Measurements from ENCODE around the gene HSD3B7. TPM values are rescaled to one million over a fixed set of nuclear protein-coding genes. Genes with fewer than 3 reads are reported as not detected.

Gene HSD3B7
- total and polyA plus RNA-seq, 10 of the 15 experiments (the other 5 are each of a cell fraction or from before 2014, with no cell fraction given): 0.18 to 1.8 (median 0.48) TPM; not detected in 1

DNA sequence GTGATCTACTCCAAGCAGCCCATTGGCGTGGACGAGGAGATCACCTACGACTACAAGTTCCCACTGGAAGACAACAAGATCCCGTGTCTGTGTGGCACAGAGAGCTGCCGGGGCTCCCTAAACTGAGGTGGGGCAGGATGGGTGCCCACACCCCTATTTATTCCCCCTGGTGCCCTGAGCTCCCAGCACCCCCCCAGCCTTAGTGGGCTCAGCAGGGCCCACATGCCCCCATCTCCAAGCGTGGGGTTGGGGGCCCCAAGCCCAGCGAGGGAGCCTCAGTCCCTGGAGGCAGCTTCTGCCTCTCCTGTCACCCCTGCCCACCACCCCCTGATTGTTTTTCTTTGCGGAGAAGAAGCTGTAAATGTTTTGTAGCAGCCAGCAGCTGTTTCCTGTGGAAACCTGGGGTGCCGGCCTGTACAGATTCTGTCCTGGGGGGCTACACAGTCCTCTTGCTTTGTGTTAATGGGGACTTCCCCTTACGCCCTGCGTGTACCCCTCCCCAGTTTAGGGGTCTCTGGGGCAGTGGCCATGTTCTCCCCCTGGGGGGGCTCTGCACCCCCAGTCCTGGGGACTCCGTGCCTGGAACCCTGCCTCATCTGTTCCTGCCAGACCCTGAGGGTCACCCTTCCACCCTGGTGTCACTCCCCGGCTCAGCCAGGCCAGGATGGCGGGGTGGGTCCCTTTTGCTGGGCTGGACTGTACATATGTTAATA, 953 bp upstream of the HSD3B7 start:
- no peaks in the 10 kb centered on the region for H4K20me1 ChIP-seq (ENCODE audit: control insufficient read depth, insufficient read depth)
- 83% methylated on average over 14 of the region's 14 CpGs for whole genome bisulfite sequencing (ENCODE audit: insufficient coverage, insufficient replicate concordance, low lambda C conversion rate, missing lambda C conversion rate)
- ATAC-seq (no peak), DNase-seq (ENCODE audit: low read depth, low spot score) (no peak), FAIRE-seq (no peak)
- no peak overlapping the region for H3K27ac ChIP-seq (ENCODE audit: control insufficient read depth, insufficient read depth)
- peaks cover 5 to 32% of the 10 kb centered on the region in 2 experiments for H3K36me3 ChIP-seq (ENCODE audit: control insufficient read depth in 2 of 2, insufficient read depth in 2 of 2, low read length in 1 of 2)
- intact Hi-C loops (cut with micrococcal nuclease; ENCODE audit: unreplicated experiment): loop anchor here (2.0 kb wide), 1 partner anchor 111 kb away; the partner anchor contains the start of gene VKORC1
- ChIA-PET RAD21 (ENCODE audit: unreplicated experiment) (interaction anchor here (0.6 to 2.9 kb wide), 9 partner anchors 11 to 890 kb away, joined by 3 to 25 read pairs (median 5); partner anchors contain the start of genes VKORC1 and ZNF267), SMC1A (ENCODE audit: uncharacterized antibody, unreplicated experiment) (interaction anchor here (0.5 to 2.8 kb wide), 9 partner anchors 12 to 158 kb away, joined by 3 to 11 read pairs (median 4); partner anchors contain the start of genes ZNF646 and ZNF668), CTCF (interaction anchor here (0.6 to 2.8 kb wide), 26 partner anchors 11 to 459 kb away, joined by 3 to 17 read pairs (median 8); partner anchors contain the start of genes KAT8, STX4, VKORC1 and ZNF646), POLR2A (interaction anchor here (0.5 to 1.0 kb wide), 2 partner anchors 10 to 11 kb away, joined by 3 read pairs; no protein-coding TSS in a partner anchor)
- H3K4me3 ChIP-seq: no peak overlapping the region
- H3K27me3 ChIP-seq (replicated peaks in 1 of 2; ENCODE audit: control insufficient read depth in 2 of 2, insufficient read depth in 2 of 2, low read length in 1 of 2): no peaks in the 10 kb centered on the region
- no peaks in the 10 kb centered on the region for H3K9me3 ChIP-seq (replicated peaks; ENCODE audit: control insufficient read depth, insufficient read depth, low read length)
- H3K79me2 ChIP-seq (ENCODE audit: control insufficient read depth, insufficient read depth, low read length): no peaks in the 10 kb centered on the region
- TF ChIP-seq POLR2A (IDR thresholded peaks at IDR 0.05; ENCODE audit: low read depth, low read length): peak; percentile 2; the same call in 1 of the 2 replicates
- no peak for TF ChIP-seq TCF7 (IDR thresholded peaks at IDR 0.05; ENCODE audit: borderline replicate concordance)
- in situ Hi-C loops (cut with MboI): loop anchor here (25.0 kb wide), 1 partner anchor 453 kb away; the partner anchor contains the start of genes COX6A2 and ZNF843
- no peak overlapping the region for H3K9ac ChIP-seq (ENCODE audit: control insufficient read depth, insufficient read depth, low read length)
- no peak overlapping the region for H2AFZ ChIP-seq (ENCODE audit: control insufficient read depth, low read depth, low read length)
- H3K4me2 ChIP-seq (ENCODE audit: control insufficient read depth, insufficient read depth): no peak overlapping the region
- BruUV-seq (replicated peaks): no TSS peak
- H3K4me1 ChIP-seq (ENCODE audit: control insufficient read depth, insufficient read depth, low read length): no peaks in the 10 kb centered on the region

GRCh38 chr16:30985401-30986128, 558 bp downstream of the HSD3B7 start:
- Histone ChIP-seq H2AFZ (ENCODE audit: control insufficient read depth, low read depth, low read length) (no peak overlapping the region), H3K4me3 (no peak overlapping the region), H3K9me3 (replicated peaks; ENCODE audit: control insufficient read depth, insufficient read depth, low read length) (no peaks in the 10 kb centered on the region), H3K4me1 (ENCODE audit: control insufficient read depth, insufficient read depth, low read length) (no peaks in the 10 kb centered on the region), H3K27ac (ENCODE audit: control insufficient read depth, insufficient read depth) (no peak overlapping the region), H3K79me2 (ENCODE audit: control insufficient read depth, insufficient read depth, low read length) (no peaks in the 10 kb centered on the region), H3K27me3 (replicated peaks in 1 of 2; ENCODE audit: control insufficient read depth in 2 of 2, insufficient read depth in 2 of 2, low read length in 1 of 2) (no peaks in the 10 kb centered on the region), H3K4me2 (ENCODE audit: control insufficient read depth, insufficient read depth) (no peak overlapping the region), H3K36me3 (ENCODE audit: control insufficient read depth in 2 of 2, insufficient read depth in 2 of 2, low read length in 1 of 2) (peaks cover 5 to 23% of the 10 kb centered on the region in 2 experiments), H4K20me1 (ENCODE audit: control insufficient read depth, insufficient read depth) (no peaks in the 10 kb centered on the region), H3K9ac (ENCODE audit: control insufficient read depth, insufficient read depth, low read length) (no peak overlapping the region)
- RAD21 ChIA-PET (ENCODE audit: unreplicated experiment): interaction anchor here (0.6 to 2.9 kb wide), 9 partner anchors 10 to 883 kb away, joined by 3 to 25 read pairs (median 5); partner anchors contain the start of genes ZNF646, ZNF668 and ZNF843
- ATAC-seq (peak; percentile 19), DNase-seq (ENCODE audit: low read depth, low spot score) (no peak), FAIRE-seq (no peak)
- no TSS peak for BruUV-seq (replicated peaks)
- intact Hi-C loops (cut with micrococcal nuclease; ENCODE audit: unreplicated experiment): loop anchor here (1.0 to 2.0 kb wide), 2 partner anchors 109 to 458 kb away; partner anchors contain the start of gene VKORC1
- SMC1A ChIA-PET (ENCODE audit: uncharacterized antibody, unreplicated experiment): interaction anchor here (0.6 to 2.8 kb wide), 10 partner anchors 11 to 457 kb away, joined by 3 to 11 read pairs (median 4); partner anchors contain the start of genes VKORC1, ZNF646, ZNF668 and ZNF843
- in situ Hi-C loops (cut with MboI): loop anchor here (5.0 to 25.0 kb wide), 2 partner anchors 112 to 452 kb away; partner anchors contain the start of genes COX6A2 and ZNF843
- CTCF ChIA-PET: interaction anchor here (0.6 to 2.8 kb wide), 24 partner anchors 10 to 883 kb away, joined by 3 to 17 read pairs (median 6); partner anchors contain the start of genes STX4, VKORC1, ZNF646 and ZNF668
- no peak for TF ChIP-seq NR2C1 (IDR thresholded peaks at IDR 0.05)
- no peak for TF ChIP-seq POLR2AphosphoS5 (IDR thresholded peaks at IDR 0.05; ENCODE audit: low read length)
- TF ChIP-seq PML (IDR thresholded peaks at IDR 0.05; ENCODE audit: low read length): no peak
- no peak; a peak in 1 of 4 replicates for TF ChIP-seq IKZF2 (IDR thresholded peaks at IDR 0.05)
- no peak for TF ChIP-seq EP300 (IDR thresholded peaks at IDR 0.05; ENCODE audit: borderline replicate concordance in 1 of 2, control insufficient read depth in 1 of 2, low read depth in 2 of 2, low read length in 2 of 2)
- TF ChIP-seq, protein P1, sequence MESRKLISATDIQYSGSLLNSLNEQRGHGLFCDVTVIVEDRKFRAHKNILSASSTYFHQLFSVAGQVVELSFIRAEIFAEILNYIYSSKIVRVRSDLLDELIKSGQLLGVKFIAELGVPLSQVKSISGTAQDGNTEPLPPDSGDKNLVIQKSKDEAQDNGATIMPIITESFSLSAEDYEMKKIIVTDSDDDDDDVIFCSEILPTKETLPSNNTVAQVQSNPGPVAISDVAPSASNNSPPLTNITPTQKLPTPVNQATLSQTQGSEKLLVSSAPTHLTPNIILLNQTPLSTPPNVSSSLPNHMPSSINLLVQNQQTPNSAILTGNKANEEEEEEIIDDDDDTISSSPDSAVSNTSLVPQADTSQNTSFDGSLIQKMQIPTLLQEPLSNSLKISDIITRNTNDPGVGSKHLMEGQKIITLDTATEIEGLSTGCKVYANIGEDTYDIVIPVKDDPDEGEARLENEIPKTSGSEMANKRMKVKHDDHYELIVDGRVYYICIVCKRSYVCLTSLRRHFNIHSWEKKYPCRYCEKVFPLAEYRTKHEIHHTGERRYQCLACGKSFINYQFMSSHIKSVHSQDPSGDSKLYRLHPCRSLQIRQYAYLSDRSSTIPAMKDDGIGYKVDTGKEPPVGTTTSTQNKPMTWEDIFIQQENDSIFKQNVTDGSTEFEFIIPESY (IDR thresholded peaks at IDR 0.05): 0 out of 2 replicates have a peak, but pooled peaks have one; percentile 5
- TF ChIP-seq RAD21 (IDR thresholded peaks at IDR 0.05; ENCODE audit: insufficient read depth, low read depth, low read length): peak; percentile 11; the same call in 1 of the 2 replicates
- TF ChIP-seq IRF4 (IDR thresholded peaks at IDR 0.05; ENCODE audit: low read depth, low read length): no peak
- WGBS (ENCODE audit: insufficient coverage, insufficient replicate concordance, low lambda C conversion rate, missing lambda C conversion rate): 79% methylated on average over 18 of the region's 20 CpGs
- POLR2A ChIA-PET: interaction anchor here (0.5 to 1.2 kb wide), 5 partner anchors 8 to 458 kb away, joined by 3 to 4 read pairs (median 3); no protein-coding TSS in a partner anchor
